ENCODE data around the gene RASEF.

DNA sequence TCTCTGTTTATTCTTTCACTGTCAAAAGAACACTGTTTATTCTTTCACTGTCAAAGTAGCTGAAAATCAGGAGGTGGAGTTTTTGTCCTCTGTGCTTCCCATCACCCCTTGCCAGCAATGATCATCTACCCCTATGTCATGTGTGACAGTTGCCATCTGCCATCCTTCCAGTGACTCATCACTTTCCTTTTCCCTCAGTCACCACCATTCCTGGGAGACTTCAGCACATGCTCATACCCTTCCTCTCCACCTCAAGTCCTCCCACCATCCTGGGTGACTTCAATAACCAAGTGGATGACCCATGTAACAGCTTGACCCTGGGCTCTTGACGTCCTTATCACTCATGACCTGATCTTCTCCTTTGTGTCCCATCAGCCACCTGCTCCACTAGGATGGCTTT, 43.3 kb upstream of the RASEF start:
- TF ChIP-seq, protein P1, sequence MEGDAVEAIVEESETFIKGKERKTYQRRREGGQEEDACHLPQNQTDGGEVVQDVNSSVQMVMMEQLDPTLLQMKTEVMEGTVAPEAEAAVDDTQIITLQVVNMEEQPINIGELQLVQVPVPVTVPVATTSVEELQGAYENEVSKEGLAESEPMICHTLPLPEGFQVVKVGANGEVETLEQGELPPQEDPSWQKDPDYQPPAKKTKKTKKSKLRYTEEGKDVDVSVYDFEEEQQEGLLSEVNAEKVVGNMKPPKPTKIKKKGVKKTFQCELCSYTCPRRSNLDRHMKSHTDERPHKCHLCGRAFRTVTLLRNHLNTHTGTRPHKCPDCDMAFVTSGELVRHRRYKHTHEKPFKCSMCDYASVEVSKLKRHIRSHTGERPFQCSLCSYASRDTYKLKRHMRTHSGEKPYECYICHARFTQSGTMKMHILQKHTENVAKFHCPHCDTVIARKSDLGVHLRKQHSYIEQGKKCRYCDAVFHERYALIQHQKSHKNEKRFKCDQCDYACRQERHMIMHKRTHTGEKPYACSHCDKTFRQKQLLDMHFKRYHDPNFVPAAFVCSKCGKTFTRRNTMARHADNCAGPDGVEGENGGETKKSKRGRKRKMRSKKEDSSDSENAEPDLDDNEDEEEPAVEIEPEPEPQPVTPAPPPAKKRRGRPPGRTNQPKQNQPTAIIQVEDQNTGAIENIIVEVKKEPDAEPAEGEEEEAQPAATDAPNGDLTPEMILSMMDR (IDR thresholded peaks at IDR 0.05; ENCODE audit: borderline replicate concordance, extremely low read depth, low read length, poor library complexity, severe bottlenecking) = no peak
- TF ChIP-seq EZH2 (IDR thresholded peaks at IDR 0.05; ENCODE audit: borderline replicate concordance, low read depth, low read length, severe bottlenecking) = no peak
